ENCODE data around the gene ADARB1. TPM values are rescaled to one million over a fixed set of nuclear protein-coding genes. Genes with fewer than 3 reads are reported as not detected.

The ADARB1 gene
- total and polyA plus RNA-seq, 12 donors: 7.2 to 21.6 (median 16.1) TPM

GRCh38 chr21:45224189-45224938, 150.0 kb downstream of the ADARB1 start:
- intact Hi-C loops (cut with DNase I): no loop called here
- 85 to 88% (median 87%) methylated on average over 16 to 24 of the region's 24 CpGs for WGBS, 4 donors
- no peaks in the 10 kb centered on the region for H3K27me3 ChIP-seq
- peaks cover 0 to 19% of the 10 kb centered on the region in 2 donors for H3K36me3 ChIP-seq (replicated peaks in 1 of 2)
- peak in 1 of 7 donors; percentile 29 for DNase-seq
- H3K4me3 ChIP-seq: no peak overlapping the region
- no peak for TF ChIP-seq POLR2A (IDR thresholded peaks at IDR 0.05)
- TF ChIP-seq, protein P1, sequence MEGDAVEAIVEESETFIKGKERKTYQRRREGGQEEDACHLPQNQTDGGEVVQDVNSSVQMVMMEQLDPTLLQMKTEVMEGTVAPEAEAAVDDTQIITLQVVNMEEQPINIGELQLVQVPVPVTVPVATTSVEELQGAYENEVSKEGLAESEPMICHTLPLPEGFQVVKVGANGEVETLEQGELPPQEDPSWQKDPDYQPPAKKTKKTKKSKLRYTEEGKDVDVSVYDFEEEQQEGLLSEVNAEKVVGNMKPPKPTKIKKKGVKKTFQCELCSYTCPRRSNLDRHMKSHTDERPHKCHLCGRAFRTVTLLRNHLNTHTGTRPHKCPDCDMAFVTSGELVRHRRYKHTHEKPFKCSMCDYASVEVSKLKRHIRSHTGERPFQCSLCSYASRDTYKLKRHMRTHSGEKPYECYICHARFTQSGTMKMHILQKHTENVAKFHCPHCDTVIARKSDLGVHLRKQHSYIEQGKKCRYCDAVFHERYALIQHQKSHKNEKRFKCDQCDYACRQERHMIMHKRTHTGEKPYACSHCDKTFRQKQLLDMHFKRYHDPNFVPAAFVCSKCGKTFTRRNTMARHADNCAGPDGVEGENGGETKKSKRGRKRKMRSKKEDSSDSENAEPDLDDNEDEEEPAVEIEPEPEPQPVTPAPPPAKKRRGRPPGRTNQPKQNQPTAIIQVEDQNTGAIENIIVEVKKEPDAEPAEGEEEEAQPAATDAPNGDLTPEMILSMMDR (IDR thresholded peaks at IDR 0.05): no peak
- no peaks in the 10 kb centered on the region for H3K9me3 ChIP-seq (replicated peaks in 1 of 3)
- H3K27ac ChIP-seq: no peak overlapping the region
- H3K4me1 ChIP-seq (replicated peaks in 1 of 2): no peaks in the 10 kb centered on the region

DNA sequence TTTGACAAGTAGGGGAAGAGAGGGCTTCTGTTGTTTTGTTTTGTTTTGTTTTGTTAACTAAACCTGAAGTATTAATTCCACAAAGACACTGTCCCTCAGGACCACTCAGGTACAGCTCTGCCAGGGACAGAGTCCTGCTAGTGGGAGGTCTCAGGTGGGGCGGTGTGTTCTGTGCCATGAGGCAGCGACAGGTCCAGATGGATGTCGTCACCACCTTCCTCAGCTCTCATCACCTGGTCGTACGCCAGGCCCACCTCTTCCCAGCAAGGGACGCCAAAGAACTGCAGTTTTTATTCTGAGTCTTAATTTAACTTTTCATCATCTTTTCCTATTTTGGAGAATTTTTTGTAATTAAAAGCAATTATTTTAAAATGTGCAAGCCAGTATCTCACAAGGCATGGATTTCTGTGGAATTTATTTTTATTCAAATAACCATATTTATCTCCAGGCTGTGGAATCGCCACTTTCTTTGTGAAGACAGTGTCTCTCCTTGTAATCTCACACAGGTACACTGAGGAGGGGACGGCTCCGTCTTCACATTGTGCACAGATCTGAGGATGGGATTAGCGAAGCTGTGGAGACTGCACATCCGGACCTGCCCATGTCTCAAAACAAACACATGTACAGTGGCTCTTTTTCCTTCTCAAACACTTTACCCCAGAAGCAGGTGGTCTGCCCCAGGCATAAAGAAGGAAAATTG, 150.8 kb downstream of the ADARB1 start:
- Histone ChIP-seq H3K9me3 (replicated peaks in 1 of 3) (no peaks in the 10 kb centered on the region), H3K4me1 (replicated peaks in 1 of 2) (no peaks in the 10 kb centered on the region), H3K27me3 (no peaks in the 10 kb centered on the region), H3K27ac (no peak overlapping the region), H3K4me3 (no peak overlapping the region), H3K36me3 (replicated peaks in 1 of 2) (peaks cover 0 to 19% of the 10 kb centered on the region in 2 donors)
- TF ChIP-seq, protein P1 (IDR thresholded peaks at IDR 0.05): no peak
- no peak for TF ChIP-seq POLR2A (IDR thresholded peaks at IDR 0.05)
- DNase-seq: no peak
- 91 to 96% (median 92%) methylated on average over 11 of the region's 11 CpGs for WGBS, 4 donors
- intact Hi-C loops (cut with DNase I): no loop called here

GRCh38 chr21:45225741-45226327, 151.5 kb downstream of the ADARB1 start:
- no peaks in the 10 kb centered on the region for H3K27me3 ChIP-seq
- 87 to 89% (median 88%) methylated on average over 16 of the region's 16 CpGs for WGBS, 4 donors
- no peak for DNase-seq
- no peak overlapping the region for H3K4me3 ChIP-seq
- no peak overlapping the region for H3K27ac ChIP-seq
- H3K36me3 ChIP-seq (replicated peaks in 1 of 2): peaks cover 0 to 15% of the 10 kb centered on the region in 2 donors
- TF ChIP-seq POLR2A (IDR thresholded peaks at IDR 0.05): no peak
- TF ChIP-seq, protein P1 (IDR thresholded peaks at IDR 0.05): no peak
- intact Hi-C loops (cut with DNase I): no loop called here
- no peaks in the 10 kb centered on the region for H3K4me1 ChIP-seq (replicated peaks in 1 of 2)
- H3K9me3 ChIP-seq (replicated peaks in 1 of 3): no peaks in the 10 kb centered on the region

DNA sequence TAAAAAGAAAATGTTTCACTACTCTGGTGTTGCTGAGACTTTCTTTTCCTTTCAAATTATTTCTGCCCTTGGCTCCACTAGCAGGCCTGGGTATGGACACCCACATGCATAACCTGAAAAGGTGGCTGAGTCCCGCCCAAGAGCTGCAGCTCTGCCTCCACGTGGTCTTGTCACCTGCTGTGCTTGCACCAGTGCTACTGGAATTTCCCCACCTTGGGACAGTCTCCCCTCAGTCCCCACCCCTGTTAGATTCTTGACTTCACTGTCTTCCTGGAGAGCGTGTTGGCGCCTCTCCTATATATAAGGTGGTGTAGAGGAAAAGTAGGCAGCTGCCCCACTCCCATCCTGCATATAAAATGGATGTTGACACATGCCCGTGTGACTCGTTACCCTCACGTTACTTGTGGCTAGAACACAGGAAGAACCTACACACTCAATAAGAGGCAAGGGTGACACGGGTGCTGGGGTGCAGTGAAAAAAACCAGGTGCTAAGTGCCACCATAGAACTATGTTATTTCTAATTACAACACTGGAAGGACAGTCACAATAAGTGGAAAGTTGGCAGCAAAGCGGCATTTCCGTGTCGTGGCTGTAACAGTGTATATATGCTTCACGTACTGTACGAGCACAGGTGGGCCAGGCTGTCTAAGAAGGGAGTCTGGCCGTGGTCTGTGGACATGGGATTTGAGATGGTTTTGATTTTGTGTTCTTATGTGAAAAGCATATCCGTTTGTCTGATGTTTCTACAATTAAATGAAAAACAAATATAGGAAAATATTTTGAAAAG, 152.4 kb downstream of the ADARB1 start:
- no peak for TF ChIP-seq POLR2A (IDR thresholded peaks at IDR 0.05)
- TF ChIP-seq, protein P1 (IDR thresholded peaks at IDR 0.05): no peak
- intact Hi-C loops (cut with DNase I): no loop called here
- WGBS, 4 donors: 64 to 73% (median 68%) methylated on average over 15 of the region's 15 CpGs

More for the DNA sequence above, 152.4 kb downstream of the ADARB1 start:
- Histone ChIP-seq H3K27me3 (no peaks in the 10 kb centered on the region), H3K27ac (no peak overlapping the region), H3K36me3 (replicated peaks in 1 of 2) (peaks cover 0 to 6% of the 10 kb centered on the region in 2 donors), H3K9me3 (replicated peaks in 1 of 3) (no peaks in the 10 kb centered on the region), H3K4me3 (no peak overlapping the region), H3K4me1 (replicated peaks in 1 of 2) (no peaks in the 10 kb centered on the region)
- no peak for DNase-seq
